Neural progenitor cell (in vitro differentiated cells): Measurements from ENCODE around the gene S1PR4. TPM values are rescaled to one million over a fixed set of nuclear protein-coding genes. Genes with fewer than 3 reads are reported as not detected.
A peak's percentile ranks its signal among the peaks of the same experiment; 100 is the strongest.

Source experiments
- DNase-seq: peaks from one replicate; pipeline ENCODE4 v3.0.0-alpha.2; 2016; ENCODE audit warnings: low spot score
- H2AFZ ChIP-seq: fragments of 200-600 bp; sonication (generic); replicated peaks from 2 replicates; pipeline ENCODE4 v1.6.1; 2016; ENCODE audit warnings: antibody characterized with exemption
- H3F3A ChIP-seq: fragments of 200-600 bp; sonication (generic); 2 replicates; pipeline ENCODE4 v1.6.1; 2016; ENCODE audit warnings: antibody characterized with exemption, low read depth
- H3K27ac ChIP-seq: fragments of 200-600 bp; sonication (generic); 2 replicates; pipeline ENCODE4 v1.5.1; 2016; ENCODE audit warnings: mild to moderate bottlenecking
- H3K27me3 ChIP-seq: fragments of 200-600 bp; sonication (generic); 2 replicates; pipeline ENCODE4 v1.6.1; 2016; ENCODE audit warnings: mild to moderate bottlenecking, moderate library complexity
- H3K36me3 ChIP-seq: fragments of 200-600 bp; sonication (generic); 2 replicates; pipeline ENCODE4 v1.5.1; 2016
- H3K4me1 ChIP-seq: fragments of 200-600 bp; sonication (generic); 2 replicates; pipeline ENCODE4 v1.6.1; 2016; ENCODE audit warnings: mixed run types
- H3K4me2 ChIP-seq: fragments of 200-600 bp; sonication (generic); 2 replicates; pipeline ENCODE4 v1.6.1; 2016
- H3K4me3 ChIP-seq: fragments of 200-600 bp; sonication (generic); 2 replicates; pipeline ENCODE4 v1.5.1; 2016
- H3K79me2 ChIP-seq: fragments of 200-600 bp; sonication (generic); 2 replicates; pipeline ENCODE4 v1.6.1; 2016; ENCODE audit warnings: low read depth
- H3K9ac ChIP-seq: fragments of 200-600 bp; sonication (generic); 2 replicates; pipeline ENCODE4 v1.6.1; 2016
- H3K9me3 ChIP-seq: fragments of 200-600 bp; sonication (generic); 2 replicates; pipeline ENCODE4 v1.5.1; 2016; ENCODE audit warnings: low read depth
- H4K20me1 ChIP-seq: fragments of 200-600 bp; sonication (generic); 2 replicates; pipeline ENCODE4 v1.6.1; 2016; ENCODE audit warnings: low read depth
- H3K27ac Mint-ChIP-seq: 3 replicates; pipeline ENCODE4 v1.8.0; 2021; ENCODE audit warnings: mixed read lengths
- H3K27me3 Mint-ChIP-seq: 2 replicates; pipeline ENCODE4 v1.8.0; 2022; ENCODE audit warnings: low read depth, mild to moderate bottlenecking, inconsistent platforms, moderate library complexity, mixed read lengths; ENCODE audit not compliant: insufficient read depth
- H3K36me3 Mint-ChIP-seq: 3 replicates; pipeline ENCODE4 v1.8.0; 2021; ENCODE audit warnings: mixed read lengths
- H3K4me1 Mint-ChIP-seq: 3 replicates; pipeline ENCODE4 v1.8.0; 2021; ENCODE audit warnings: mixed read lengths
- H3K4me3 Mint-ChIP-seq: 3 replicates; pipeline ENCODE4 v1.8.0; 2021; ENCODE audit warnings: mild to moderate bottlenecking, moderate library complexity, mixed read lengths
- H3K9me3 Mint-ChIP-seq: 3 replicates; pipeline ENCODE4 v1.8.0; 2020; ENCODE audit warnings: mixed read lengths
- CTCF ChIP-seq: fragments of 200-600 bp; sonication (generic); IDR thresholded peaks from 2 replicates; pipeline ENCODE4 v1.5.1; 2017; ENCODE audit warnings: antibody characterized with exemption, mild to moderate bottlenecking
- EZH2 ChIP-seq: fragments of 200-600 bp; sonication (generic); IDR thresholded peaks from 2 replicates; pipeline ENCODE4 v1.6.1; 2017; ENCODE audit warnings: antibody characterized with exemption, mild to moderate bottlenecking, moderate library complexity
- EZH2phosphoT487 ChIP-seq: fragments of 200-600 bp; sonication (generic); IDR thresholded peaks from 2 replicates; pipeline ENCODE4 v1.6.1; 2017; ENCODE audit warnings: antibody characterized with exemption
- total RNA-seq: library from RNA; depleted of rRNA; stranded (reverse); fragments of >200 nt; gene quantifications from 2 replicates; pipeline ENCODE4 v1.2.3, GENCODE V29; 2015; ENCODE audit warnings: low replicate concordance

The S1PR4 gene
- total RNA-seq, 1 donor from 2014 or later: not detected

- Histone ChIP-seq H3F3A (no peaks in the 10 kb centered on the region), H3K4me1 (no peaks in the 10 kb centered on the region), H3K27ac (no peak overlapping the region), H3K79me2 (no peaks in the 10 kb centered on the region), H3K4me3 (no peak overlapping the region), H3K27me3 (no peaks in the 10 kb centered on the region), H3K36me3 (no peaks in the 10 kb centered on the region), H4K20me1 (peaks cover 11% of the 10 kb centered on the region), H3K9ac (no peak overlapping the region), H2AFZ (no peak overlapping the region), H3K9me3 (no peaks in the 10 kb centered on the region), H3K4me2 (no peak overlapping the region)
- Mint-ChIP-seq H3K9me3 (no peaks in the 10 kb centered on the region), H3K27ac (no peak overlapping the region), H3K27me3 (peaks cover 4% of the 10 kb centered on the region), H3K36me3 (peaks cover 4% of the 10 kb centered on the region), H3K4me1 (no peaks in the 10 kb centered on the region), H3K4me3 (no peak overlapping the region)
- no peak for DNase-seq
- no peak for TF ChIP-seq CTCF
- no peak for TF ChIP-seq EZH2
- no peak for TF ChIP-seq EZH2phosphoT487
These were observed 29.1 kb downstream of the S1PR4 start for GRCh38 chr19:3207461-3208242.

- Mint-ChIP-seq H3K9me3 (no peaks in the 10 kb centered on the region), H3K4me1 (no peaks in the 10 kb centered on the region), H3K27me3 (peaks cover 4% of the 10 kb centered on the region), H3K4me3 (no peak overlapping the region), H3K36me3 (peaks cover 4% of the 10 kb centered on the region), H3K27ac (no peak overlapping the region)
- Histone ChIP-seq H4K20me1 (peaks cover 11% of the 10 kb centered on the region), H3K36me3 (no peaks in the 10 kb centered on the region), H3K4me2 (no peak overlapping the region), H3K9me3 (no peaks in the 10 kb centered on the region), H2AFZ (no peak overlapping the region), H3K9ac (no peak overlapping the region), H3K79me2 (no peaks in the 10 kb centered on the region), H3K27me3 (no peaks in the 10 kb centered on the region), H3K27ac (no peak overlapping the region), H3F3A (no peaks in the 10 kb centered on the region), H3K4me1 (no peaks in the 10 kb centered on the region), H3K4me3 (no peak overlapping the region)
- no peak for DNase-seq
- TF ChIP-seq EZH2 (no peak), CTCF (no peak), EZH2phosphoT487 (no peak)
These were observed 30.0 kb downstream of the S1PR4 start for GRCh38 chr19:3208317-3209207.

DNA sequence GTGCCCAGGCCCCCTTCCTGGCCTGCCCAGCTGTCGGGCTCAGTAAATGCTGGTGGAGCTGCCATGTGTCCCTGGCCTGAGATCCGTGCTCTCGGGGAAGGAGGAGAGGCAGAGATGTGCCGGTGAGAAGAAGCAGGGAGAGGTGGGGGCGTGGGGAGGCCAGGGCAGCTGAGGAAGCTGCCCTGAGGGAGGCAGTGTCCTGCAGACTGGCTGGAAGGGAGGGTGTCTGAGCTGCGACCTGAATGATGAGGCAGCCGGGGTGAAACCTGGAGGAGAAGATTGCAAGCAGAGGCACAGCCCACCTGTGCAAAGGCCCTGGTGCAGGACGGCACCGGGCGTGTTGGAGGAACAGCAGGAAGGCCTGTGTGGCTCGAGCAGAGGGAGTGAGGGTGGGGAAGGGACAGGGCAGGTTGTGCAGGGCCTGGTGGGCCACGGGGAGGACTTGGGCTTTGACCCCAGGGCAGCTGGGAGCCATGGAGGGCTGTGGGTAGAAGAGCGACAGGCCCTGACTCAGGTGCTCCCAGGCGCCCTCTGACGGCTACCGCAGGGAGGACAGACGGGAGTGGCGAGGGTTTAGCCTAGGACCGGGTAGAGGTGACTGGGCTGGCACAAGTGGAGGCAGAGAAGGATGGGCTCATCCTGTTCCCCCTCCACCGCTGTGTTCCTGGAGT lies 31.9 kb downstream of the S1PR4 start:
- no peak overlapping the region for H2AFZ ChIP-seq
- Mint-ChIP-seq H3K4me3 (no peak overlapping the region), H3K27ac (no peak overlapping the region)

More for the DNA sequence above, 31.9 kb downstream of the S1PR4 start:
- no peak overlapping the region for H3K4me3 ChIP-seq
- no peaks in the 10 kb centered on the region for H3K9me3 ChIP-seq
- no peaks in the 10 kb centered on the region for H3K36me3 ChIP-seq
- H3K4me2 ChIP-seq: no peak overlapping the region
- H3K36me3 Mint-ChIP-seq: peaks cover 4% of the 10 kb centered on the region
- H3K27me3 ChIP-seq: no peaks in the 10 kb centered on the region
- TF ChIP-seq EZH2: no peak
- TF ChIP-seq CTCF: peak; percentile 61
- H3K79me2 ChIP-seq: no peaks in the 10 kb centered on the region
- H3K9ac ChIP-seq: no peak overlapping the region
- H3K27ac ChIP-seq: no peak overlapping the region
- H3K27me3 Mint-ChIP-seq: peaks cover 4% of the 10 kb centered on the region
- H3K4me1 Mint-ChIP-seq: no peaks in the 10 kb centered on the region
- no peaks in the 10 kb centered on the region for H3K9me3 Mint-ChIP-seq
- peaks cover 11% of the 10 kb centered on the region for H4K20me1 ChIP-seq
- H3F3A ChIP-seq: no peaks in the 10 kb centered on the region
- no peaks in the 10 kb centered on the region for H3K4me1 ChIP-seq
- peak; percentile 61 for DNase-seq
